Measurements from ENCODE around the gene ARHGEF33. TPM values are rescaled to one million over a fixed set of nuclear protein-coding genes. Genes with fewer than 3 reads are reported as not detected.

The ARHGEF33 gene
- total RNA-seq, 1 experiment from 2014 or later, result 0.41 TPM

GRCh38 chr2:38922902-38923301 lies 33.2 kb downstream of the ARHGEF33 start:
- DNase-seq (ENCODE audit: low read depth, low spot score) (no peak), ATAC-seq (no peak)
- CTCF ChIA-PET, result no interaction called here
- TF ChIP-seq POLR2AphosphoS5 (IDR thresholded peaks at IDR 0.05; ENCODE audit: low read depth, low read length) (no peak), SIN3A (IDR thresholded peaks at IDR 0.05; ENCODE audit: borderline replicate concordance, insufficient read depth, low read depth, low read length) (no peak), TCF7L2 (IDR thresholded peaks at IDR 0.05; ENCODE audit: low read depth, low read length) (no peak)
- TF ChIP-seq, protein P1, sequence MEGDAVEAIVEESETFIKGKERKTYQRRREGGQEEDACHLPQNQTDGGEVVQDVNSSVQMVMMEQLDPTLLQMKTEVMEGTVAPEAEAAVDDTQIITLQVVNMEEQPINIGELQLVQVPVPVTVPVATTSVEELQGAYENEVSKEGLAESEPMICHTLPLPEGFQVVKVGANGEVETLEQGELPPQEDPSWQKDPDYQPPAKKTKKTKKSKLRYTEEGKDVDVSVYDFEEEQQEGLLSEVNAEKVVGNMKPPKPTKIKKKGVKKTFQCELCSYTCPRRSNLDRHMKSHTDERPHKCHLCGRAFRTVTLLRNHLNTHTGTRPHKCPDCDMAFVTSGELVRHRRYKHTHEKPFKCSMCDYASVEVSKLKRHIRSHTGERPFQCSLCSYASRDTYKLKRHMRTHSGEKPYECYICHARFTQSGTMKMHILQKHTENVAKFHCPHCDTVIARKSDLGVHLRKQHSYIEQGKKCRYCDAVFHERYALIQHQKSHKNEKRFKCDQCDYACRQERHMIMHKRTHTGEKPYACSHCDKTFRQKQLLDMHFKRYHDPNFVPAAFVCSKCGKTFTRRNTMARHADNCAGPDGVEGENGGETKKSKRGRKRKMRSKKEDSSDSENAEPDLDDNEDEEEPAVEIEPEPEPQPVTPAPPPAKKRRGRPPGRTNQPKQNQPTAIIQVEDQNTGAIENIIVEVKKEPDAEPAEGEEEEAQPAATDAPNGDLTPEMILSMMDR (IDR thresholded peaks at IDR 0.05), result no peak
- TF ChIP-seq, protein P2, sequence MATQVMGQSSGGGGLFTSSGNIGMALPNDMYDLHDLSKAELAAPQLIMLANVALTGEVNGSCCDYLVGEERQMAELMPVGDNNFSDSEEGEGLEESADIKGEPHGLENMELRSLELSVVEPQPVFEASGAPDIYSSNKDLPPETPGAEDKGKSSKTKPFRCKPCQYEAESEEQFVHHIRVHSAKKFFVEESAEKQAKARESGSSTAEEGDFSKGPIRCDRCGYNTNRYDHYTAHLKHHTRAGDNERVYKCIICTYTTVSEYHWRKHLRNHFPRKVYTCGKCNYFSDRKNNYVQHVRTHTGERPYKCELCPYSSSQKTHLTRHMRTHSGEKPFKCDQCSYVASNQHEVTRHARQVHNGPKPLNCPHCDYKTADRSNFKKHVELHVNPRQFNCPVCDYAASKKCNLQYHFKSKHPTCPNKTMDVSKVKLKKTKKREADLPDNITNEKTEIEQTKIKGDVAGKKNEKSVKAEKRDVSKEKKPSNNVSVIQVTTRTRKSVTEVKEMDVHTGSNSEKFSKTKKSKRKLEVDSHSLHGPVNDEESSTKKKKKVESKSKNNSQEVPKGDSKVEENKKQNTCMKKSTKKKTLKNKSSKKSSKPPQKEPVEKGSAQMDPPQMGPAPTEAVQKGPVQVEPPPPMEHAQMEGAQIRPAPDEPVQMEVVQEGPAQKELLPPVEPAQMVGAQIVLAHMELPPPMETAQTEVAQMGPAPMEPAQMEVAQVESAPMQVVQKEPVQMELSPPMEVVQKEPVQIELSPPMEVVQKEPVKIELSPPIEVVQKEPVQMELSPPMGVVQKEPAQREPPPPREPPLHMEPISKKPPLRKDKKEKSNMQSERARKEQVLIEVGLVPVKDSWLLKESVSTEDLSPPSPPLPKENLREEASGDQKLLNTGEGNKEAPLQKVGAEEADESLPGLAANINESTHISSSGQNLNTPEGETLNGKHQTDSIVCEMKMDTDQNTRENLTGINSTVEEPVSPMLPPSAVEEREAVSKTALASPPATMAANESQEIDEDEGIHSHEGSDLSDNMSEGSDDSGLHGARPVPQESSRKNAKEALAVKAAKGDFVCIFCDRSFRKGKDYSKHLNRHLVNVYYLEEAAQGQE (IDR thresholded peaks at IDR 0.05; ENCODE audit: insufficient read depth in 1 of 2, low read depth in 2 of 2, low read length in 1 of 2), result no peak
- in situ Hi-C loops (cut with HindIII; ENCODE audit: low pct_unique_long_range_greater_than_20kb, low sequenced_read_pairs) (no loop called here), intact Hi-C loops (cut with micrococcal nuclease; ENCODE audit: unreplicated experiment) (no loop called here)
- BruUV-seq (replicated peaks), result no TSS peak
- no peaks in the 10 kb centered on the region for H3K36me3 ChIP-seq (ENCODE audit: control insufficient read depth, insufficient read depth, low read length)
- H3K27me3 ChIP-seq (ENCODE audit: control insufficient read depth, insufficient read depth, low read length), result no peaks in the 10 kb centered on the region; the same call in 1 of the 2 replicates
- H3K4me1 ChIP-seq (ENCODE audit: control insufficient read depth, insufficient read depth, low read length), result no peaks in the 10 kb centered on the region
- no peak overlapping the region for H3K4me3 ChIP-seq (ENCODE audit: low read depth in 2 of 2, low read length in 2 of 2)
- H3K27ac ChIP-seq (ENCODE audit: low read length), result no peak overlapping the region
- H3K9me3 ChIP-seq (ENCODE audit: control insufficient read depth, insufficient read depth, low read depth, low read length), result no peaks in the 10 kb centered on the region
- POLR2A ChIA-PET, result no interaction called here

DNA sequence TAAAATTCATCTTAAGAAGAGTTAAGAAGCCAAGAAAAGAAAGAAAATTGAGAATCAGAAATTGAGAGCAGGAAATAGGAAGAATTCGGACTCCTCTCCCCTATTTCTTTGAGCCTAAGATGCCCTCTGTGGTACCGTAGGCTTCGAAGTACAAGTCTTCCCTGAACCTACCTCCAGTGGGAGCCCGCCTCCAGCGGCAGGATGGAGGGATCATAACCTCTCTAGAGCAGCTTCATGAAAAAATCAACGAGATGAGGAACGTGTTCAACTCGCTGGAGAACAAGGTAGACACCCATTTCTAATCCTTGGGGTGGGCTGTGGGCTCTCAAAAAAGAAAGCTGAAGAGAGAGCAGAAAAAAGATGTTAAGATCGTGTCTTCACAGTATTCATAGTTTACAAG lies 36.3 kb downstream of the ARHGEF33 start:
- Histone ChIP-seq H3K36me3 (ENCODE audit: control insufficient read depth, insufficient read depth, low read length) (no peaks in the 10 kb centered on the region), H3K4me3 (ENCODE audit: low read depth in 2 of 2, low read length in 2 of 2) (no peak overlapping the region), H3K9me3 (ENCODE audit: control insufficient read depth, insufficient read depth, low read depth, low read length) (no peaks in the 10 kb centered on the region), H3K27me3 (ENCODE audit: control insufficient read depth, insufficient read depth, low read length) (no peaks in the 10 kb centered on the region; the same call in 1 of the 2 replicates), H3K27ac (ENCODE audit: low read length) (no peak overlapping the region), H3K4me1 (ENCODE audit: control insufficient read depth, insufficient read depth, low read length) (no peaks in the 10 kb centered on the region)
- in situ Hi-C loops (cut with HindIII; ENCODE audit: low pct_unique_long_range_greater_than_20kb, low sequenced_read_pairs) (no loop called here), intact Hi-C loops (cut with micrococcal nuclease; ENCODE audit: unreplicated experiment) (no loop called here)
- no TSS peak for BruUV-seq (replicated peaks)
- POLR2A ChIA-PET, result no interaction called here
- TF ChIP-seq, protein P1 (IDR thresholded peaks at IDR 0.05), result no peak
- TF ChIP-seq POLR2AphosphoS5 (IDR thresholded peaks at IDR 0.05; ENCODE audit: low read depth, low read length) (no peak), SIN3A (IDR thresholded peaks at IDR 0.05; ENCODE audit: borderline replicate concordance, insufficient read depth, low read depth, low read length) (no peak), TCF7L2 (IDR thresholded peaks at IDR 0.05; ENCODE audit: low read depth, low read length) (no peak)
- TF ChIP-seq, protein P2 (IDR thresholded peaks at IDR 0.05; ENCODE audit: insufficient read depth in 1 of 2, low read depth in 2 of 2, low read length in 1 of 2), result no peak
- ATAC-seq, result no peak
- DNase-seq (ENCODE audit: low read depth, low spot score), result no peak
- CTCF ChIA-PET, result no interaction called here
